HG02885 (cell line): Measurements from ENCODE around the gene MAPK8IP3.

Source experiments
- ATAC-seq: cut with Tn5 transposase; IDR thresholded peaks from one replicate; pipeline ENCODE4 v1.9.1; 2021; ENCODE audit warnings: mild to moderate bottlenecking; ENCODE audit not compliant: unreplicated experiment, poor library complexity

The MAPK8IP3 gene, protein sequence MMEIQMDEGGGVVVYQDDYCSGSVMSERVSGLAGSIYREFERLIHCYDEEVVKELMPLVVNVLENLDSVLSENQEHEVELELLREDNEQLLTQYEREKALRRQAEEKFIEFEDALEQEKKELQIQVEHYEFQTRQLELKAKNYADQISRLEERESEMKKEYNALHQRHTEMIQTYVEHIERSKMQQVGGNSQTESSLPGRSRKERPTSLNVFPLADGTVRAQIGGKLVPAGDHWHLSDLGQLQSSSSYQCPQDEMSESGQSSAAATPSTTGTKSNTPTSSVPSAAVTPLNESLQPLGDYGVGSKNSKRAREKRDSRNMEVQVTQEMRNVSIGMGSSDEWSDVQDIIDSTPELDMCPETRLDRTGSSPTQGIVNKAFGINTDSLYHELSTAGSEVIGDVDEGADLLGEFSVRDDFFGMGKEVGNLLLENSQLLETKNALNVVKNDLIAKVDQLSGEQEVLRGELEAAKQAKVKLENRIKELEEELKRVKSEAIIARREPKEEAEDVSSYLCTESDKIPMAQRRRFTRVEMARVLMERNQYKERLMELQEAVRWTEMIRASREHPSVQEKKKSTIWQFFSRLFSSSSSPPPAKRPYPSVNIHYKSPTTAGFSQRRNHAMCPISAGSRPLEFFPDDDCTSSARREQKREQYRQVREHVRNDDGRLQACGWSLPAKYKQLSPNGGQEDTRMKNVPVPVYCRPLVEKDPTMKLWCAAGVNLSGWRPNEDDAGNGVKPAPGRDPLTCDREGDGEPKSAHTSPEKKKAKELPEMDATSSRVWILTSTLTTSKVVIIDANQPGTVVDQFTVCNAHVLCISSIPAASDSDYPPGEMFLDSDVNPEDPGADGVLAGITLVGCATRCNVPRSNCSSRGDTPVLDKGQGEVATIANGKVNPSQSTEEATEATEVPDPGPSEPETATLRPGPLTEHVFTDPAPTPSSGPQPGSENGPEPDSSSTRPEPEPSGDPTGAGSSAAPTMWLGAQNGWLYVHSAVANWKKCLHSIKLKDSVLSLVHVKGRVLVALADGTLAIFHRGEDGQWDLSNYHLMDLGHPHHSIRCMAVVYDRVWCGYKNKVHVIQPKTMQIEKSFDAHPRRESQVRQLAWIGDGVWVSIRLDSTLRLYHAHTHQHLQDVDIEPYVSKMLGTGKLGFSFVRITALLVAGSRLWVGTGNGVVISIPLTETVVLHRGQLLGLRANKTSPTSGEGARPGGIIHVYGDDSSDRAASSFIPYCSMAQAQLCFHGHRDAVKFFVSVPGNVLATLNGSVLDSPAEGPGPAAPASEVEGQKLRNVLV (N-terminal part only)

DNA sequence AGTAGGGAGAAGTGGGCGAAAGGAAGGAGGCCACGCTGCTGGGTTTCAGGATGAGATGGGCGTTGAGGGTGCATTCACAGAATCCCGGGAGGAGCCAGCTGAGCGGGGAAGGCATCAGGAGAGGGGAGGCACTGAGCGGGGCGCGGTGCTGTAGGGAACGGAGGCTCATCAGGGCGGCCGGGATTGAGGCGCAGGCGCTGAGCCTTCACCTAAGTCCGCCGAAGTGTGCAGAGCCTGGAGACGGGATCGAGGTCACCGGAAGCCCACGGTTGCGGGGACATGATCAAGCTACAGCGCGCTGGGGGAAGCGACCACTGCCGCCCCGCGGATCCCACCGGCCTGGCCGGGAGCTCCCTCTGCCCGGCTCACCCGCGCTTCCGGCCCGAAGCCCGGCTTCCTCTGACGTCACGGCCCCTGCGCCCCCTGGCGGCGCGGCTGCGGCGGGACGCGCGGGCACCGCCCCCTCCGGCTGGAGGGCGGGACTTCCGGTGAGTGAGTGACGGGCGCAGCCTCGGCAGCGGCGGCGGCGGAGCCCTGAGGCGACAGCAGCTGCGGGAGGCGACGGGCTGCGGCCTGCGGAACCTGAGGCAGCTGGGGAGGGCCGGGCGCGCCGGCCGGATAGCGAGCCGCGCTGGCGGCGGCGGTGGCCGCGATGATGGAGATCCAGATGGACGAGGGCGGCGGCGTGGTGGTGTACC, at the start of gene MAPK8IP3:
MAPK8IP3 (plus strand) TSS at position 508 of the 698 bp plus-strand sequence; CDS start at position 653, 145 bp downstream.
- peak; percentile 87 for ATAC-seq

DNA sequence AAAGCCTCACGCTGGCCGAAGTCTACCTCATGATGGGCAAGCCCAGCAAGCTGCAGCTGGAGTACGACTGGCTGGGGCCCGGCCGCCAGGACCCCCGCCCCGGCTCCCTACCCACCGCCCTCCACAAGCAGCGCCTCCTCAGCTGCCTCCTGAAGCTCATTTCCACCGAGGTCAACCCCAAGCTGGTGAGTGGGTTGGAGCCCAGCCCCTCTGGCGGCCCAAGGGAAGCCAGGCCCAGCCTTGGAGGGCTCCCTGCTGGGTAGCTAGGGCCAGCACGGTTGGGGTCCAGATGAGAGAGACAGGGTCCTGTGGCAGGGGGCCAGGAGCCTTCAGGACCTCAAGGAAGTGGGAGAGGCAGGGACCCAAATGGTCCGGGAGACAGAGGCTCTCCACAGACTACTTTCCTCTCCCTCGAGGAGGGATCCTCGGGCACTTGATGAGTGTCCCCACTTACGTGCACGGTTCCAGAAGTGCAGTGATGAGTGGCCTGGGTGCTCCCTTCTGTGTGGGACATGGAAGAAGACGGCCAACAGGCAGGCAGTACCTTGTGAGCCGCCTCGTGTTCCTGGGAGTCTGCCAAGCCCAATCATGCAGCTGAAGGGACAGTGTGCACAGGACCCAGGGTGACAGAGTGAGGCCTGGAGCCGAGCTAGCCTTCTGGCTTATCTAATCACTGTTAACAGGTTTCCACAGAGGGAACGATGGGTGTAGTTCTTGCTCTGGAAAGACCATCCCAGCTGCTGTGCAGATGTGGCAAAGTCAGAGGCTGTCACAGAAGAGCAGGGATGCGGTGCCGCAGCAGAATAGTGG, 49.0 kb upstream of the MAPK8IP3 start:
- ATAC-seq: no peak

DNA sequence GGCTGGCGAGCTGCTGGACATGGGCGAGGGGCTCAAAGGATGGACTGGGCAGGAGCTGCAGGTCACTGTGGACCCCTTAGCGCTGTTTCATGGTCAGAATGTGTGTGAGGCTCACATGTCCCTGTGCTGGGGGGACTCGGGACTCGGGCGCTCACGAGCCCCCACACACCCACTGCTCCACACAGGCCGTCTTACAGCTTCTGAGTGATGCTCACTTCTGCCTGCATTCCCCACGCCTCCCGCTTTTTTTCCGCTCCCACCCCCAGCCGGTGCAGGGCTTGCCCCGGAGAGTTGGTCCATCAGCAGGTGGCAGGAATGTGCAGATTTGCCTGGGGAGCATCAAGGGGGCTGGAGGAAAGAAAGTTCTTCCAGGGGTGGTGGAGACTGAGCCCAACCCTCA, 48.2 kb upstream of the MAPK8IP3 start:
- no peak for ATAC-seq

DNA sequence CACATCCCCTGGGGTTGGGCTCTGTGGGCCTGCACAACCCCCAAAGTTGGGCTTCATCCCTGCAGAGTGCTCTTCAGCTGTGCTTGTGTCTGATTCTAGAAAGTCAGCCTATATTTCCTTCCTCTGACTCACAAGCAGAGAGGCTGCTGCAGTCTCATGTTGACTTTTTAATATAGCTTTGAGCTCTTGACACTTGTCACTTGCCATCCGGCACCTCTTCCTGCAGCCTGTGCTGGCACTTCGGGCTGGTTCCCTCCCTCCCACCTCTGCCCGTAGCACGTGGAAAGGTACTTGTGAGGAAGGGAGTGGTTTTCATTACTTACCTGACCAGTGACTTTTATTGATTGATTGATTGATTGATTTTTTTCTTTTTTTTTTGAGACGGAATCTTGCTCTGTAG, 47.0 kb upstream of the MAPK8IP3 start:
- no peak for ATAC-seq

DNA sequence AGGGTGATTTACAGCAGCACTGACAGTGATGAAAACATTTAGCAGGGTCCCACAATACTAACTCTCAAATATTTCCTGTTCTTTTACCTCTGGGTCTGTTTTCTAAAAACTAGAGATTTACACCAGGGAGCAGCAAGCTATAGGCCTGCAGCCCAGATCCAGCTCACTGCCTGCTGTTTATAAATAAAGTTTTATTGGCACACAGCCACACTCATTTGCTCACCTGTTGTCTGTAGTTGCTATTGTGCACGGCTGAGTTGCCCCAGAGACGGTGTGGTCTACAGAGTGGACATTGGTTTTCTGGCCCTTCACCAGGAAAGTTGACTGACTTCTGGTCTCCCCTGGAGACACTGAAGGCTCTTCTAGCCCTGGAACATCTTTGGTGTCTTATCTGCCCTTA, 44.2 kb upstream of the MAPK8IP3 start:
- no peak for ATAC-seq

DNA sequence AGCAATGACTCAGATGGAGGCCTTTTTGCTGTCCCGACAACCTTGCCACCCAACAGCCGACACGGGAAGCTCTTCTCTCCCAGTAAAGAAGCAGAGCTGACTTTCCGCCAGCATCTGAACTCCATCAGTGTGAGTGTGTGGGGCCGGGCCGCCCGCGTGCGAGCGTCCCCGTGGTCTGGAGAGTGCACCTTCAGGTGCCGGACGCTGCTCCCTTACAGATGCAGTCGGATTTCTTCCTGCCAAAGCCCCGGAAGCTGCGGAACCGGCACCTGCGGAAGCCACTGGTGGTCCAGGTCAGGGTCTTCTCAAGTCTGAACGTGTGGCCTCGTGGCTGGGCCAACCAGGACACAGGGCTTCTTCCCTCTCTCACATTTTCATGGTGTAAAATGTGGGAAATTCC, 43.5 kb upstream of the MAPK8IP3 start:
- ATAC-seq: no peak

DNA sequence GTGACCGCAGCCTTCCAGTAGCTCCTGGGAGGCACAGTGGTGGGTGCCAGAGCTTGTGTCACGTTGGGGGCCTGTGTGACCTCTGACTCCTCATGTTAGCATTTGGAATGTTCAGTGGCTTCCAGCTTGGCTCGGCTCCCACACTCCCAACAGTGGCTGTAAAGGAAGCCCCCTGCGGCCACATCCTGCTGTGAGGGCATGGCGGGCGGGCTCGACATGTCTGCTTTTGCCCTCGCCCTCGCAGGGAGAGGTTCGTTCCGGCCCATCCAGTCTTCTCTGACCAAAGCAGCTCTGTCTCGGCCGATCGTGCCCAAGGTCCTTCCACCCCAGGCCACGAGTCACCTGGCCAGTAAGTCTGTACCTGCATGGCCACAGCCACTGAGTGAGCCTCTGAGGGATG, 40.2 kb upstream of the MAPK8IP3 start:
- no peak for ATAC-seq

DNA sequence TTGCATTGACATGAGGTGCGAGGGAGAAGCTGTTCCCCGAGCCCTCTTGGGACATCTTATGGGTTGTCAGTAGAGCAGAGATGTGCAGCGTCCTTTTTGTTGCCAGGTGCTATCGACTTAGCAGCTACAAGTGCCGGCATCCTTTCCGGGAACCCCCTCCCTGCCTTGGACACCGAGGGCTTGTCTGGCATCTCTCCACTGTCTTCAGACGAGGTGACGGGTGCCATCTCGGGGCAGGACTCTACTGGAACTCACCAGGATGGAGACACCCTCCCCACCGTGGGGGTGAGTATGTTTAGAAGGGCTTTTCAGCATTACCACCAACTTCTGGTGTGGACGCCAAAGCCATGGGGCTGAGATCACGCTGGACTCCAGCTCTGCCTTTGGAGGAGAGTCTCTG, 39.7 kb upstream of the MAPK8IP3 start:
- no peak for ATAC-seq

DNA sequence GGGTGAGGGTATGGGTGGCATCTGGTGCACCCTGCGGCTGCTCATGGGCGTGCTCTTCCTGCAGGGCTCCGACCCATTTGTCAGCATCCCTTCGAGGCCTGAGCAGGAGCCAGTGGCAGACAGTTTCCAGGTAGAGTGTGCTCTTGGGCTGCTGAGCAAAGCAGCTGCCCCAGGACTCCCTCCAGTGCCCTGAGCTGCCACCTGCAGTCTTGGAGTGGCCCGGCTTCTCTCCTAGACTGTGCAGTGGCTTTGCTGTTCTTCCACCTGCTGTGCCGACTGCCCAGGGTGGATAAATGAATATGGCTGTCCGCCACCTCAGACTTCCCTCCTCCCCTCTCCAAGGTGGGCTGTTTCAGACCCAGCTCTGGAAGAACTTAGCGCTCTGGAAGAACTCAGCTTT, 38.7 kb upstream of the MAPK8IP3 start:
- no peak for ATAC-seq

DNA sequence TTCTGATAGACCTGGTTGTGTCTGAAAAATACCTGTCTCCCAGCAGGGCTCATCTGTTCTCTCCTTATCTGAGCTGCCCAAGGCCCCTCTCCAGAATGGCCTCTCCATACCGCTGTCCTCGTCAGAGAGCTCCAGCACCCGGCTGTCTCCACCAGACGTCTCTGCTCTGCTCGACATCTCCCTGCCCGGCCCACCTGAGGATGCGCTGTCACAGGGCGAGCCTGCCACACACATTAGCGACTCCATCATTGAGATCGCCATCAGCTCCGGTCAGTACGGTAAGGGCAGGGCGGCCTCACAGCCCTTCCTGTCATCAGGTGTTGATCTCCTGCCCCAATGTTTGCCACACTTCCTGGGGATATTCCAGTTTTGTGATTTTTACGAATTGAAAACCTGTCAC, 38.1 kb upstream of the MAPK8IP3 start:
- ATAC-seq: no peak

DNA sequence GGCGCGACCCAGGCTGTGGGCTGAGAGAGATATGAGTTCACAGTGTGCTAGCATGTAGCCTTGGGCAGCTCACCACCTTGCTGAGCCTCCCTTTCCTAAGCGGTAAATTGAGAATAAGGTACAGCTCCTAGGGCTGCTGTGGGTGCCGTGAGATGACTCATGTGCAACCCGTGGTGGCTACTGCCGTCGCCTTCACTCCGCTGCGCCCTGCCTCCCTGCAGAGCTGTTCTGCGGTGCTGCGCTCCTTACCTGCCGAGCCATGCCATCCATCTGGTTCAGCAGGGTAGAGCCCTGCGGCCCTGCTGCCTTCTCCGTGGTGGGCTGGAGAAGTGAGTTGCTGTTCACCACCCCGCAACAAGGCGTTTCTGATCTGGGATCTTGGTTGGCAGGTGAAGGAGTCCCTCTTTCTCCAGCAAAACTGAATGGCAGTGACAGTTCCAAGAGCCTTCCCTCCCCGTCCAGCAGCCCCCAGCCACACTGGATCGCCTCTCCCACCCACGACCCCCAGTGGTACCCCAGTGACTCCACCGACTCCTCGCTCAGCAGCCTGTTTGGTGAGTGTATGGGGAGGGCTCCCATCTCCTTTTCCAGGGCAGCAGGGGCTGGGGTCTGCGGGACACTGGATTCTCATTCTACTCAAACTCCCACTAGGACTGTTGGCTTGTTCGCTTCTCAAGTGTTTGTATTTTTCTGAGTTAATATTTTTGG, 37.2 kb upstream of the MAPK8IP3 start:
- ATAC-seq: no peak

DNA sequence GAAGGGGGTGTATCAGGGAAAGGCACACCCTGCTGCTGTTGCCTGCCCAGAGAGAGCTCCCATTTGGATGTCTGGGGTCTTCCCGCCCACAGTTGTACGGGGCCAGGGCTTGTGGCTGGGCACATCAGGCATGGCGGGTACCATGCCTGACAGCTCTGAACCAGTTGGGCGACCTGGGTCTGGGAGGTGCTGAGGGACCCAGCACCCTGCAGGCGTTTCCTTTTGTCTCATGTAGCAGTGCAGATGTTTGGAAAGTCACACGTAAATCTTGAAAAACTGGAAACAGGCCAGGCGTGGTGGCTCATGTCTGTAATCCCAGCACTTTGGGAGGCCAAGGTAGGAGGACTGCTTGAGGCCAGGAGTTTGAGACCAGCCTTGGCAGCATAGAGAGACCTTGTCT, 36.3 kb upstream of the MAPK8IP3 start:
- ATAC-seq: no peak

DNA sequence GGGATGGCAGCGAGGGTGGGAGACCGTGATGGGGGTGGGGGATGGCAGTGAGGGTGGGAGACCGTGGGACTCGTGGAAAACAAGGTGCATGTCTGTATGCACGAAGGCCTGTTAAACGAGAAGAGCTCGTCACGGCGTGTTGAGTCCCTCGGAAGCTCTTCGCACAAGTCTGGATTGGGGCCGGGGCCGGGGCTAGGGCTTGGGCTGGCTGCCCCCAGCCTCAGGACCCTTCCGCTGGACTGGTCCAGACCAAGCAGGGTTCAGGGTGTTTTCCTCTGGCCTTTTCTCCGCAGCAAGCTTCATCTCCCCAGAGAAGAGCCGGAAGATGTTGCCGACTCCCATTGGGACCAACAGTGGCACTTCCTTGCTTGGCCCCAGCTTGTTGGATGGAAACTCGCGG, 35.6 kb upstream of the MAPK8IP3 start:
- ATAC-seq: no peak

DNA sequence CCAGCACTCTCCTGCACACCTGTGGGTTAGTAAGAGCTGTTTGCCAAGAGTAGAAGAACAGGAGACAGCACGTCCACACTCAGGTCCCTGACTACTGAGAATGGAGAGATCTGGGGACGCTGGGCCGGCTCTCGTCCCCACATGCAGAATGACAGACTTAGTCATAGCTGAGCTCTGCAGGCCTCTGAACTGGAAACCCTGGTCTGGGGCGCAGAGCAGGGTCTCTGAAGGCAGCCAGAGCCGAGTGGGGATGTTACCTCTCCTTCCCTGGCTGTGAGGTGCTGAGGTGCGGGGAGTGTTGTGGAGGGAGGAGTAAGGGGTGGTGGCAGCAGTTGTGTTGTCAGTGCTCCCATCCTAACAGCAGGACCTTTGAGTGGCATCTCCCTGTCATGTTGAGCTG, 35.1 kb upstream of the MAPK8IP3 start:
- ATAC-seq: no peak

DNA sequence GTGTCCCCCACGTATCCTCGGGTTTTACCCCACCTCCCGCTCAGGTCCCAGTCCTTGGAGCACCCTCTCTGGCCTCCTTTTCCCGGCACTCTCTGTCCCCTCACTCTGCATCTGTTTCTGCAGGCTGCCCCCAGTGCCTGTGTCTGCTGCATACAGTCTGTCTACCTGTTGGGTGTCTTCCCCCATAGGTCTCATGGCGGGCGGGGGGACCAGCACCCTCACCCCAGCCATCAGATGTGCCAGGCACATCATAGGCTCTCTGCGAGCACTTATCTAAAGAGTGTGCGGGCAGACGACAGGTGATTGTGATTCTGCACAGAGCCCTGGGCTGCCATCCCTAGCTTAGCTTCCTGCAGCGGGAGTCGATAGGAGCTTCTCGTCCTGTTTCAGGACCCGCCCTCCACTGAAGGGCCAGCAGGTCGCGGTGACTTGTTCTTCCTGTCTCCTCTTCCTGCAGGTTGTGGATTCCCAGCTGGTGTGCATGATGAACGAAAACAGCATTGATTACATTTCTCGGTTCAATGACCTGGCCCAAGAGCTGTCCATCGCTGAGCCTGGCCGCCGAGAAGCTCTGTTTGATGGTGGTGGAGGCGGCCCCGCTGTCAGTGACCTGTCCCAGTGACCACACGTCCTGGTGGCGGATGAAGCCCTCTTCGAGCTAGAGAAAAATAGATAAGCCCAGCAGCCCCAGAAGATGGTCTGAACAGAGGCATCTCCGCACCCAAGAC, 32.4 kb upstream of the MAPK8IP3 start:
- no peak for ATAC-seq

DNA sequence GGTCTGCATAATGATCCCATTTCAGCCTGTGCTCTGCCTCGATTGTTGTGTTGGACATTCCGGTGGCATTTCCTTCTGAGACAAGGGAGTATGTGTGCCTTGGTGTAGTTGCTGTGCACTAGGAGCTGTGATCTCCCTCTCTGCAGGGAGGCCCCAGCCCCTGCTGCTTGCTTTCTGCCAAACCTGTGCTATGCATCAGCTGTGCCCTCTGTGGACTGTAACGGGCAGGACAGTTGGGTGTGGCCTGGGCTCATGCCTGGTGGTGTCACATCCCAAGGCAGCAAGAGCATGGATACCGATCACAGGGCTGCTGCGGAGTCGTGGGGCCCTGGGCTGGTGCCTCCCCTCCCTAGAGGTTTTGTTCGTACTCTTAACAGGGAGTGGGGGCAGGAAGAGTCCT, 31.7 kb upstream of the MAPK8IP3 start:
- ATAC-seq: no peak

DNA sequence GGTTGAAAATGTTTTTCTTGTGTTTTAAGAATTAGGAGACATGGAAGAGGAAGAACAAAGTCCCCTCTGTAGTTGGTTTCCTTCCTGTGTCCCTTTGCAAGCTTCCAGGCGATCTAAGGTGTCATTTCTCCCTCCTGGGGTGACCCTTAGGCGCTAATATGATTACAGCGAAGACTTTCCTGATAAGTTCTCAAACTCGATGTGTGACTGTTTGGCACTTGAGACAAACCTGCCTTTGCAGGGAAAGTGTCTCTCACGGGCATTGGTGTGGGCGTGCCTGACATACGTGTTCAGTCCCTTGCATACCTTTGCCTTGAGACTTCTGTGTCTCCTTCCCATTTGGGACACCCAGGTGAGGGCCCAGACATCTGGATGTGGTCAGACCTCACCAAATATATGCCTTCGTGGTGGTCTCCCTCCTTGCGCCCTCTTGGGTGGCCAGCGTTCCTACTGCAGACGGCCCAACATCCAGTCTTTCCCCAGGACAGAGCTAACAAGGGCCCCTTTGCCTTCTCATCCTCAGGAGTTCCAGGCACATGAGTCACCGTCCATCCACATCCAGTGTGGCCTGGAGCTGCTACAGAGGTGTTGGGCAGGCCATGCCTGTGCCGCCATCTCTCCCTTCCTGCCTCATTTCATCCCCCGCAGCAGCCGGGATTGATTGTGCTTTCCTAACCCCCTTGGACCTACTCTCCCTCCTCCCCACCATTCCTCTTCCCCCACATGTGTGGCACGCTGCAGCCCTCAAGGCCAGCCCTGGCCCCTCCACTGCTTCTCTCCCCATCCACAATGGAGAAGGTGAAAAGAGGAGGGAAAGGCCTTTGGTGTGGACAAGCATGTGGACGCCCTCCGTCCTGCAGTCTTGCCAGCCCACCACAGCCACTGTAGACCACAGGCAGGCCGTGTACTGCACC, 31.0 kb upstream of the MAPK8IP3 start:
- no peak for ATAC-seq
